Bladder microvascular endothelial cell (primary cell): ENCODE measurements around the gene CYP2A7. TPM values are rescaled to one million over a fixed set of nuclear protein-coding genes. Genes with fewer than 3 reads are reported as not detected.

ENCODE experiments used
- total RNA-seq: library from RNA; depleted of rRNA; stranded (reverse); fragments of >200 nt; gene quantifications from 2 replicates; pipeline ENCODE4 v1.2.3, GENCODE V29; 2014

Gene CYP2A7
- total RNA-seq = not detected in 2 replicates

GRCh38 chr19:40882062-40882461, at the start of gene CYP2A7:
Gene CYP2A7 (minus strand): TSS chr19:40882231. CDS start chr19:40882210, 21 bp downstream.

GRCh38 chr19:40850277-40850676, 31.8 kb downstream of the CYP2A7 start, which contains the start of gene CYP2A6:
Gene CYP2A6 (minus strand): TSS chr19:40850447. CDS start chr19:40850426, 21 bp downstream.

Other genes starting within 250 kb of the CYP2A7 start
- 16.2 and 23.8 TPM in 2 replicates for gene NUMBL, start 191.6 kb downstream of the CYP2A7 start, total RNA-seq
- gene COQ8B, start 165.3 kb downstream of the CYP2A7 start, total RNA-seq = 17.8 and 23.5 TPM in 2 replicates
- gene ITPKC, start 165.1 kb downstream of the CYP2A7 start, total RNA-seq = 20.6 and 27.0 TPM in 2 replicates
- 0.97 and 2.0 TPM in 2 replicates for gene ACTMAP, start 131.8 kb downstream of the CYP2A7 start, total RNA-seq
- gene SNRPA, start 131.0 kb downstream of the CYP2A7 start, total RNA-seq = 45.4 and 59.9 TPM in 2 replicates
- 1.1 TPM in 1 of 2 replicates, not detected in the other for gene MIA, start 106.7 kb downstream of the CYP2A7 start, total RNA-seq
- 9.2 and 11.6 TPM in 2 replicates for gene RAB4B, start 104.0 kb downstream of the CYP2A7 start, total RNA-seq
- gene EGLN2, start 83.0 kb downstream of the CYP2A7 start, total RNA-seq = 116 and 143 TPM in 2 replicates
- not detected in 2 replicates for gene CYP2A6, start 31.8 kb downstream of the CYP2A7 start, total RNA-seq
- gene CYP2B6, start 109.1 kb upstream of the CYP2A7 start, total RNA-seq = not detected in 2 replicates
- gene CYP2A13, start 206.2 kb upstream of the CYP2A7 start, total RNA-seq = not detected in 2 replicates
- not detected in 2 replicates for gene CYP2F1, start 232.2 kb upstream of the CYP2A7 start, total RNA-seq